Hepatocyte (in vitro differentiated cells): ENCODE data around the gene FAHD2B.
"Not testable (repeated sequence)": the region's sequence is repeated elsewhere in the genome, so short reads cannot be mapped to it uniquely, and the experiment has no call there.

Experiments used
- EZH2phosphoT487 ChIP-seq: fragments of 200-600 bp; sonication (generic); IDR thresholded peaks from one replicate; pipeline ENCODE4 v1.6.1; 2018; ENCODE audit warnings: antibody characterized with exemption, mild to moderate bottlenecking, low read depth, moderate library complexity; ENCODE audit not compliant: unreplicated experiment, severe bottlenecking
- TF ChIP-seq, protein P1 (sequence below): fragments of 200-600 bp; sonication (generic); IDR thresholded peaks from 2 replicates; pipeline ENCODE4 v1.5.1; 2016; ENCODE audit warnings: antibody characterized with exemption, mild to moderate bottlenecking; ENCODE audit not compliant: poor library complexity

- TF ChIP-seq EZH2phosphoT487, result not testable (repeated sequence)
- TF ChIP-seq, protein P1, sequence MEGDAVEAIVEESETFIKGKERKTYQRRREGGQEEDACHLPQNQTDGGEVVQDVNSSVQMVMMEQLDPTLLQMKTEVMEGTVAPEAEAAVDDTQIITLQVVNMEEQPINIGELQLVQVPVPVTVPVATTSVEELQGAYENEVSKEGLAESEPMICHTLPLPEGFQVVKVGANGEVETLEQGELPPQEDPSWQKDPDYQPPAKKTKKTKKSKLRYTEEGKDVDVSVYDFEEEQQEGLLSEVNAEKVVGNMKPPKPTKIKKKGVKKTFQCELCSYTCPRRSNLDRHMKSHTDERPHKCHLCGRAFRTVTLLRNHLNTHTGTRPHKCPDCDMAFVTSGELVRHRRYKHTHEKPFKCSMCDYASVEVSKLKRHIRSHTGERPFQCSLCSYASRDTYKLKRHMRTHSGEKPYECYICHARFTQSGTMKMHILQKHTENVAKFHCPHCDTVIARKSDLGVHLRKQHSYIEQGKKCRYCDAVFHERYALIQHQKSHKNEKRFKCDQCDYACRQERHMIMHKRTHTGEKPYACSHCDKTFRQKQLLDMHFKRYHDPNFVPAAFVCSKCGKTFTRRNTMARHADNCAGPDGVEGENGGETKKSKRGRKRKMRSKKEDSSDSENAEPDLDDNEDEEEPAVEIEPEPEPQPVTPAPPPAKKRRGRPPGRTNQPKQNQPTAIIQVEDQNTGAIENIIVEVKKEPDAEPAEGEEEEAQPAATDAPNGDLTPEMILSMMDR, result not testable (repeated sequence)
Measured at GRCh38 chr2:97098786-97099372, 4.2 kb upstream of the FAHD2B start.
